ENCODE results near the gene C3orf70. TPM values are rescaled to one million over a fixed set of nuclear protein-coding genes. Genes with fewer than 3 reads are reported as not detected.
"Not testable (repeated sequence)": the region's sequence is repeated elsewhere in the genome, so short reads cannot be mapped to it uniquely, and the experiment has no call there.

The C3orf70 gene
- polyA plus RNA-seq, 1 donor, result 3.5 TPM

DNA sequence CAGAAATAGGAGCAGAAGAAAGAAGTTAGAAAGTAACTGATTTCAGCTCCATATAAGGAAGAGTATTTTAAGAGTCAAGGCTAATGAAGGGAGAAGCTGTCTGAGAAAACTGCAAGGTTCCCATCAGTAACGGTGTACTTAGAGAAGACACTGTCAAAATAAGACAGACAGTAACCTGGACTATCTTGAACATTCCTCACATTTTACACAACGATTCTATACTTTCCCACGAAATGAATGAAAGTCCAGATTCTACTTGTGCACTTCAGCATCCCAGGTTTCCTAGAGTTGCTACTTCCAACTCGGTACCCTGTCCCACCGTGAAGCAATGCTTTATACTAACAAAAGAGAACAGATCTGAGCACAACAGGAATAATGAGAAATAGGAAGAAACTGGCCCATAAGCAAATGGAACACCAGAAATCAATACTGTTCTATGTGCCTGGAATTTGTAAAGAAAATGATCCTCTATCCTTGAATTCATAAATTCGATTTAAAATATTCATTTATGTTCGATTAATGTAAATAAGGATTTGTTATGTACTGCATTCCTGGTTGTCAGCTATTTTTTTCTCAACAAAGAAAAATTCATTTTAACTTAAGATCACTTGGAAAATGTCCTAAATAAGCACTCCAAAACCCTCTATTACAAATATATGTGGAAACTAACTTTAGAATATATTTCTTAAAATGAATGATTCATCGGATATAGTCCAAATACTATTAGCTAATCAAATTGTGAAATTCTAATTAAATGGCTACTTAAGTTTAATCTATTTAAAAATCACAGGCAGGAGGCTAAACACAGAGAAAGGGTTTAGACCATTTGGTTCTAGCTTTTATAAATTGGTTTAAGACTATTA lies 1.5 kb downstream of the C3orf70 start:
- no peak for DNase-seq

- no peak for DNase-seq
Observed at GRCh38 chr3:185150561-185150960, 2.3 kb downstream of the C3orf70 start.

- DNase-seq, result no peak
Observed at GRCh38 chr3:185149591-185149990, 3.3 kb downstream of the C3orf70 start.

GRCh38 chr3:185145511-185145910 lies 7.3 kb downstream of the C3orf70 start:
- DNase-seq, result no peak

- DNase-seq, result no peak
Observed at GRCh38 chr3:185144784-185145183, 8.1 kb downstream of the C3orf70 start.

GRCh38 chr3:185137821-185138220 lies 15.0 kb downstream of the C3orf70 start:
- no peak for DNase-seq

DNA sequence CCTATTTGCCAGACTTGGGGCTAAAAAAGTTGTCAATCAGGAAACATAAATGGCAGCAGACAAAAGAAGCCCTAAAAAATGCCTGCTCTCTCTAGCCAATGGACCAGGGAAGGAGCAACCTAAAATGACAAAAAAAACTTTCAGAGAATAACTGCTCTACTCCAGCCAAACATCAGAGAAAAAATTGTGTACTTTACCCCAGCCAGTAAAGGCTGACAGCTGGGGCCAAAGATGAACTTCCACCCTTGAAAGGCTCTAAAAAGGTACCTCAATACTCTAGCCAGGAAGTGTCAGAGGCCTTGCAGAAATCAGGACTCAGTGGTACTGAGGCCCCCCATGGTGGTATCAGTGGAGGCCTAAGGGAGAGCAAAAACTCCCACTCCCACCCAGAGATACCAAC lies 18.4 kb downstream of the C3orf70 start:
- DNase-seq, result no peak

DNA sequence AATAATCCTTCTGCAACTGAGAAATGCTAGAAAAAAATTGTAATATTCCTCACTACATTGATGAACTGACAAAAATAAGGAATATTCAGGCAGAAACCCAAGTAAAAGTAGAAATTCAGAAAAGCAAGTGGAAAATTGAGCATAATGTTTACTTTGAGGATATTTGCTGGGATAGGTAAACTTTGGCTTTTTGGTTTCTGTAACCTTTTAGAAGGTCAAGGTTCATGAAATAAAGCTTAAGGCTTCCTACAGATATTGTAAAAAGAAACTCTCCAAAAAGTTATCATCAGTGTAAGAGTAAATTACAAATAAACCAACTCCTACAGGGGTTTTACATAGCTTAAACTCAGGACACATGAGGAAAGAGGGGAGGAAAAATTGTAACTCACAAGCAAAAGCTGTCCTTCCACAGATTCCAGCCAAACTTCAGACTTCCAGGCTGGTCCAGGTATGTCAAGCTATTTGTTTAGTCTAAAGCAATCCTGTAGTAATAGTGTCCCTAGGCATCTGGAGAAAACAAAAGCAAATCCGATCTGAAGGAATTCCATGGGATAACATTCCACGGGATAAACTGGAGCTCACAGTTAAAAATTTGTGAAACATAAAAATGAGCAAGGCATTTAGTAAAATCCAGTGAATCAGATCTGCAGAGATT lies 21.1 kb downstream of the C3orf70 start:
- no peak for DNase-seq

- DNase-seq, result no peak
Observed at GRCh38 chr3:185129083-185129482, 23.8 kb downstream of the C3orf70 start.

GRCh38 chr3:185126201-185126600 lies 26.7 kb downstream of the C3orf70 start:
- DNase-seq, result no peak

DNA sequence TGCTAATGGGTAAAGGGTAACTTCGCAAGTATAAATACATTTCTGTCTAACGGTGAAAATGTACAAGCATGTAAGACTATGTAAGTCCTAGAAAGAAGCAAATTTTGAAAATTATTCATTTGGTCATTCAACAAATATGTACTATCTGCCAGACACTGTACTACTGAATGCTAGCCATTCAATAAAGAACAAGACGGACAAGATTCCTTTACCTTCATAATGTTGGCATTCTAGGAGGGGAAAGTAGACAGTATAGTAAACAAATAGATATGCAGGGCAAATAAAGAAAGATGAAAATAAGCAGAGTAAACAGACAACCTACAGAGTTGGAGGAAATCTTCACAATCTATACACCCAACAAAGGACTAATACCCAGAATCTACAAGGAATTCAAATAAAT lies 32.7 kb downstream of the C3orf70 start:
- DNase-seq, result no peak

GRCh38 chr3:185115371-185115770 lies 37.5 kb downstream of the C3orf70 start:
- no peak for DNase-seq

- no peak for DNase-seq
Observed at GRCh38 chr3:185114756-185115155, 38.1 kb downstream of the C3orf70 start.

- no peak for DNase-seq
Observed at GRCh38 chr3:185112186-185112585, 40.7 kb downstream of the C3orf70 start.

GRCh38 chr3:185109012-185109411 lies 43.8 kb downstream of the C3orf70 start:
- not testable (repeated sequence) for DNase-seq

DNA sequence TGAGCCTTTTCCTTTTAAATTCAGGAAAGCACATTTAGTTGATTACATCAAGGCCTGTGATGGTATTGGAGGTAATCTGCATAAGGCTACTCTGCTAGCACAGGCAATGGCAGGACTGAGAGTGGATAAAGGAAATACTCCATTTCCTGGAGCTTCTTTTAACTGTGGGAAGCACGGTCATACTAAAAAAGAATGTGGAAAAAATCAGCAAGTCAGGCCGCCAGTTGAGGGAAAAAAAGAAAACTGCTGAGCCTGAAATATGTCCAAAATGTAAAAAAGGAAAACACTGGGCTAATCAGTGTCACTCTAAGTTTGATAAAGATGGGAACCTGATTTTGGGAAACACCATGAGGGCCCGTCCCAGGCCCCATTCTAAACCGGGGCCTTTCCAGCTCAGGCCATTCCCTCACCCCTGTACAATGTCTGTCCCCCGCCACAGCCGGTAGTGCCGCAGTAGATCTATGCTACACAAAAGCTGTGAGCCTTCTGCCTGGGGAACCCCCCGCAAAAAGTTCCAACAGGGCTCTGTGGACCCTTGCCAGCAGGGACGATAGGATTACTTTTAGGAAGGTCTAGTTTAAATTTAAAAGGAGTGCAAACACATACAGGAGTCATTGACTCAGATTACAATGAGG lies 46.5 kb downstream of the C3orf70 start:
- peak; percentile 6 for DNase-seq

DNA sequence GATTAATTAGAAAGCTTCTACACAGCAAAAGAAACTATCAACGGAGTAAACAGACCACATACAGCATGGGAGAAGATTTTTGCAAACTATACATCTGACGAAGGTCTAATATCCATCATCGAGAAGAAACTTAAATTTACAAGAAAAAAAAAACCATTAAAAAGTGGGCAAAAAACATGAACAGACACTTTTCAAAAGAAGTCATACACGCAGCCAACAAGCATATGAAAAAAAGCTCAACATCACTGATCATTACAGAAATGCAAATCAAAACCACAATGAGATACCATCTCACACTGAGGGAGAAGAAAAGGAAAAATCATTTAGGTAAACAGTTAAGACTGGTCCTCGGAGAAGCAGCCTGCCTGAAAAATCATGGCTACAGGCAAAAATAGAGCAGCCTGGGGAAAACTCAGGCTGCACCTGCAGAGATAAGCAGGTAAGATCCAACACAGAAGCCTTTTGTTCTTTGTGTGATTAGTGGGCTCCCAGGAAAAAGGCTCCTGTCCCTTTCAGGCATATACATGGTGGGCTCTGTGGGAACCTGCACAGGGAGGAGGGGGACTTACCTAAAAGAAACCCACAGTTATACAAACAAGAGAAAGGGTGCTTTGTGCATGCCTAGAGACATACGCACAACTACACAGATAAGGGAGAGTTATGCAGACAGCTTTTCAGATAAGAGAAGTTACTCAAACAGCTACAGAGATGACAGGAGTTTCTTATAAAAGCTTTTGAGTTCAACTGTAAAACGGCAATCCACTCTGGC lies 49.3 kb downstream of the C3orf70 start:
- DNase-seq, result no peak

GRCh38 chr3:185094697-185095096 lies 58.2 kb downstream of the C3orf70 start:
- DNase-seq, result no peak

- no peak for DNase-seq
Observed at GRCh38 chr3:185093116-185093515, 59.7 kb downstream of the C3orf70 start.

- DNase-seq, result no peak
Observed at GRCh38 chr3:185090811-185091210, 62.0 kb downstream of the C3orf70 start.

- DNase-seq, result no peak
Observed at GRCh38 chr3:185089751-185090150, 63.1 kb downstream of the C3orf70 start.

DNA sequence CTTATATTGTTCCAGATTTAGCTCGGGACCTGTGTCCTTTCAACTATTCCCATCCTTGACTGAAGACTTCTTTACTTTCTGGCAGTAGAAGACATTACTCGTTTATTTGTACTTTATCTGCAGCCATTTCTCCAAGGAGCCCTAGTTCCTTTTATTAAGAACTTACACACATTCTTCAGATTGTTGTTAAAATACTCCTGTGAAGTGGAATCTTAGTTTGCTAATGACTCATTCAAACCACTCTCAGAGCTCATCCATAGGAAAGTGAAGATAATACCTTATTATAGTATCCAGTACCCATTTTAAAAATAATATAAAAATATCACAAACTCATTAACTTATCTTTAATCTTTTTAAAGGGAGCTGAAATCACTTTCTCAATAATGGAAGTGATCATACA lies 63.5 kb downstream of the C3orf70 start:
- DNase-seq, result no peak

GRCh38 chr3:185087419-185087818 lies 65.4 kb downstream of the C3orf70 start:
- no peak for DNase-seq
